Astrocyte of the spinal cord (primary cell): ENCODE results near the gene PTPRH.

ENCODE experiments used
- DNase-seq: peaks from one replicate; pipeline ENCODE4 v3.0.0; 2011; ENCODE audit warnings: low read depth, low spot score
- H3K4me3 ChIP-seq: 2 replicates; pipeline ENCODE4 v1.5.1; 2011; ENCODE audit warnings: low read depth, mild to moderate bottlenecking, low read length, moderate library complexity
- CTCF ChIP-seq: IDR thresholded peaks from 2 replicates; pipeline ENCODE4 v1.5.1; 2012; ENCODE audit warnings: low read depth, mild to moderate bottlenecking, low read length, inconsistent platforms
- in situ Hi-C: cut with HindIII; loops from 2 replicates; pipeline ENCODE4 v1.10.0; 2017; ENCODE audit warnings: low sequenced_read_pairs

The PTPRH gene

GRCh38 chr19:55230329-55230728 lies 21.0 kb upstream of the PTPRH start:
- no peak for DNase-seq
- no peak overlapping the region for H3K4me3 ChIP-seq
- in situ Hi-C loops: no loop called here
- no peak for TF ChIP-seq CTCF

GRCh38 chr19:55229789-55230182 lies 20.5 kb upstream of the PTPRH start:
- no peak for DNase-seq
- in situ Hi-C loops: no loop called here
- no peak for TF ChIP-seq CTCF
- no peak overlapping the region for H3K4me3 ChIP-seq

GRCh38 chr19:55229145-55229788 lies 20.0 kb upstream of the PTPRH start:
- in situ Hi-C loops: no loop called here
- no peak overlapping the region for H3K4me3 ChIP-seq
- TF ChIP-seq CTCF: no peak
- DNase-seq: no peak

GRCh38 chr19:55228403-55229031 lies 19.2 kb upstream of the PTPRH start, which contains the start of gene TMEM86B:
Gene TMEM86B, minus strand, starts transcription at chr19:55228763. Its CDS starts 22 bp downstream, at chr19:55228741.
- TF ChIP-seq CTCF: no peak
- H3K4me3 ChIP-seq: no peak within 1 kb of the TSS
- DNase-seq: no peak
- in situ Hi-C loops: no loop called here

GRCh38 chr19:55228015-55228391 lies 18.7 kb upstream of the PTPRH start:
- in situ Hi-C loops: no loop called here
- H3K4me3 ChIP-seq: no peak overlapping the region
- no peak for TF ChIP-seq CTCF
- DNase-seq: no peak

- H3K4me3 ChIP-seq: no peak overlapping the region
- DNase-seq: no peak
- no peak for TF ChIP-seq CTCF
- in situ Hi-C loops: no loop called here
Measured at GRCh38 chr19:55227241-55228014, 18.1 kb upstream of the PTPRH start.
